ENCODE measurements around the gene ARL13B.

DNA sequence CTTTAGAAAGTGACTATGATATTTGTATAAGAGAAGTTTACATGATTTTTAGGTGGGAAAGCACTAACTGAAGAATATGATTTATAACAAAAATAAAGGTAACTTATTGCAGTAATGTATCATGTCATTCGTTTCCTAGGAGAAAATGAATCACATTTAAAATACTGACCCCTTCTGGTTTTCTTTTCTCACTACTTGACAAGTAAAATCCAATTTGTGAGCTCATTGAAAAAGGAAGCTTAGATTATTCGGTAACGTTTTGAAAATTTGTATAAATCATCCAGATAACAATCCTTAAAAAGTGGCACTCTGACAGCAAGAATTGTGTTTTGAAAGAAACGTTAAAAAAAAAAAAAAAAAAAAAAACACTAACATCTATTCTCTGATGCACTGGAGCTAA is 121.9 kb downstream of the ARL13B start:
- TF ChIP-seq NRF1 (conservative IDR thresholded peaks at IDR 0.05; ENCODE audit: low read depth, low read length) (no peak), CHD2 (IDR thresholded peaks at IDR 0.05; ENCODE audit: borderline replicate concordance, low read depth, low read length) (no peak), POLR2AphosphoS5 (IDR thresholded peaks at IDR 0.05; ENCODE audit: low read length) (no peak), RAD21 (IDR thresholded peaks at IDR 0.05; ENCODE audit: insufficient read depth, low read depth, low read length) (peak; percentile 22; the same call in 1 of the 2 replicates), KDM1A (IDR thresholded peaks at IDR 0.05; ENCODE audit: borderline replicate concordance) (no peak), RELA (IDR thresholded peaks at IDR 0.05; ENCODE audit: borderline replicate concordance, partially characterized antibody) (no peak), RFX5 (IDR thresholded peaks at IDR 0.05; ENCODE audit: low read depth, low read length) (no peak)
- TF ChIP-seq, protein P1, sequence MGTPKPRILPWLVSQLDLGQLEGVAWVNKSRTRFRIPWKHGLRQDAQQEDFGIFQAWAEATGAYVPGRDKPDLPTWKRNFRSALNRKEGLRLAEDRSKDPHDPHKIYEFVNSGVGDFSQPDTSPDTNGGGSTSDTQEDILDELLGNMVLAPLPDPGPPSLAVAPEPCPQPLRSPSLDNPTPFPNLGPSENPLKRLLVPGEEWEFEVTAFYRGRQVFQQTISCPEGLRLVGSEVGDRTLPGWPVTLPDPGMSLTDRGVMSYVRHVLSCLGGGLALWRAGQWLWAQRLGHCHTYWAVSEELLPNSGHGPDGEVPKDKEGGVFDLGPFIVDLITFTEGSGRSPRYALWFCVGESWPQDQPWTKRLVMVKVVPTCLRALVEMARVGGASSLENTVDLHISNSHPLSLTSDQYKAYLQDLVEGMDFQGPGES (IDR thresholded peaks at IDR 0.05): no peak
- TF ChIP-seq, protein P2, sequence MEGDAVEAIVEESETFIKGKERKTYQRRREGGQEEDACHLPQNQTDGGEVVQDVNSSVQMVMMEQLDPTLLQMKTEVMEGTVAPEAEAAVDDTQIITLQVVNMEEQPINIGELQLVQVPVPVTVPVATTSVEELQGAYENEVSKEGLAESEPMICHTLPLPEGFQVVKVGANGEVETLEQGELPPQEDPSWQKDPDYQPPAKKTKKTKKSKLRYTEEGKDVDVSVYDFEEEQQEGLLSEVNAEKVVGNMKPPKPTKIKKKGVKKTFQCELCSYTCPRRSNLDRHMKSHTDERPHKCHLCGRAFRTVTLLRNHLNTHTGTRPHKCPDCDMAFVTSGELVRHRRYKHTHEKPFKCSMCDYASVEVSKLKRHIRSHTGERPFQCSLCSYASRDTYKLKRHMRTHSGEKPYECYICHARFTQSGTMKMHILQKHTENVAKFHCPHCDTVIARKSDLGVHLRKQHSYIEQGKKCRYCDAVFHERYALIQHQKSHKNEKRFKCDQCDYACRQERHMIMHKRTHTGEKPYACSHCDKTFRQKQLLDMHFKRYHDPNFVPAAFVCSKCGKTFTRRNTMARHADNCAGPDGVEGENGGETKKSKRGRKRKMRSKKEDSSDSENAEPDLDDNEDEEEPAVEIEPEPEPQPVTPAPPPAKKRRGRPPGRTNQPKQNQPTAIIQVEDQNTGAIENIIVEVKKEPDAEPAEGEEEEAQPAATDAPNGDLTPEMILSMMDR (IDR thresholded peaks at IDR 0.05 in 2 of 3, conservative IDR thresholded peaks at IDR 0.05 in 1 of 3; ENCODE audit: control insufficient read depth in 2 of 3, extremely low read depth in 1 of 3, insufficient read depth in 1 of 3, low read depth in 3 of 3, low read length in 3 of 3): no peak; a peak in 1 of 6 replicates
- TF ChIP-seq, protein P3, sequence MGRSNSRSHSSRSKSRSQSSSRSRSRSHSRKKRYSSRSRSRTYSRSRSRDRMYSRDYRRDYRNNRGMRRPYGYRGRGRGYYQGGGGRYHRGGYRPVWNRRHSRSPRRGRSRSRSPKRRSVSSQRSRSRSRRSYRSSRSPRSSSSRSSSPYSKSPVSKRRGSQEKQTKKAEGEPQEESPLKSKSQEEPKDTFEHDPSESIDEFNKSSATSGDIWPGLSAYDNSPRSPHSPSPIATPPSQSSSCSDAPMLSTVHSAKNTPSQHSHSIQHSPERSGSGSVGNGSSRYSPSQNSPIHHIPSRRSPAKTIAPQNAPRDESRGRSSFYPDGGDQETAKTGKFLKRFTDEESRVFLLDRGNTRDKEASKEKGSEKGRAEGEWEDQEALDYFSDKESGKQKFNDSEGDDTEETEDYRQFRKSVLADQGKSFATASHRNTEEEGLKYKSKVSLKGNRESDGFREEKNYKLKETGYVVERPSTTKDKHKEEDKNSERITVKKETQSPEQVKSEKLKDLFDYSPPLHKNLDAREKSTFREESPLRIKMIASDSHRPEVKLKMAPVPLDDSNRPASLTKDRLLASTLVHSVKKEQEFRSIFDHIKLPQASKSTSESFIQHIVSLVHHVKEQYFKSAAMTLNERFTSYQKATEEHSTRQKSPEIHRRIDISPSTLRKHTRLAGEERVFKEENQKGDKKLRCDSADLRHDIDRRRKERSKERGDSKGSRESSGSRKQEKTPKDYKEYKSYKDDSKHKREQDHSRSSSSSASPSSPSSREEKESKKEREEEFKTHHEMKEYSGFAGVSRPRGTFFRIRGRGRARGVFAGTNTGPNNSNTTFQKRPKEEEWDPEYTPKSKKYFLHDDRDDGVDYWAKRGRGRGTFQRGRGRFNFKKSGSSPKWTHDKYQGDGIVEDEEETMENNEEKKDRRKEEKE (IDR thresholded peaks at IDR 0.05): no peak
- TF ChIP-seq, protein P4, sequence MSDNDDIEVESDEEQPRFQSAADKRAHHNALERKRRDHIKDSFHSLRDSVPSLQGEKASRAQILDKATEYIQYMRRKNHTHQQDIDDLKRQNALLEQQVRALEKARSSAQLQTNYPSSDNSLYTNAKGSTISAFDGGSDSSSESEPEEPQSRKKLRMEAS (IDR thresholded peaks at IDR 0.05; ENCODE audit: low read depth, low read length): no peak
